HepG2 (cell line): ENCODE measurements around the gene NFE2L1. TPM values are rescaled to one million over a fixed set of nuclear protein-coding genes. Genes with fewer than 3 reads are reported as not detected.

Experiments
- FUBP1 ChIP-seq: sonication (generic); formaldehyde crosslinking; IDR thresholded peaks from 2 replicates; pipeline ENCODE4 v1.5.1; 2020; ENCODE audit warnings: missing genetic modification reagents, mild to moderate bottlenecking, borderline replicate concordance
- NFAT5 ChIP-seq: sonication (generic); formaldehyde crosslinking; IDR thresholded peaks from 2 replicates; pipeline ENCODE4 v1.4.0; 2020; ENCODE audit warnings: missing genetic modification reagents
- PAXIP1 ChIP-seq: sonication (generic); formaldehyde crosslinking; conservative IDR thresholded peaks from 2 replicates; pipeline ENCODE4 v1.4.0; 2020; ENCODE audit warnings: mild to moderate bottlenecking, missing genetic modification reagents, moderate library complexity
- RAD51 ChIP-seq: fragments of 450-650 bp; IDR thresholded peaks from 2 replicates; pipeline ENCODE4 v1.6.1; 2016; ENCODE audit warnings: borderline replicate concordance
- REPIN1 ChIP-seq: sonication (generic); formaldehyde crosslinking; IDR thresholded peaks from 2 replicates; pipeline ENCODE4 v1.8.0; 2022; ENCODE audit warnings: missing genetic modification reagents, low read depth, mild to moderate bottlenecking, borderline replicate concordance
- SATB2 ChIP-seq: sonication (generic); formaldehyde crosslinking; IDR thresholded peaks from 2 replicates; pipeline ENCODE4 v1.5.0; 2020; ENCODE audit warnings: missing genetic modification reagents
- ZKSCAN8 ChIP-seq: IDR thresholded peaks from 2 replicates; pipeline ENCODE4 v1.6.1; 2016; ENCODE audit warnings: borderline replicate concordance, missing genetic modification reagents, missing compliant biosample characterization
- ZNF17 ChIP-seq: sonication (generic); formaldehyde crosslinking; IDR thresholded peaks from 2 replicates; pipeline ENCODE4 v1.5.0; 2020; ENCODE audit warnings: mild to moderate bottlenecking, missing genetic modification reagents
- ZNF33A ChIP-seq: sonication (generic); formaldehyde crosslinking; IDR thresholded peaks from 2 replicates; pipeline ENCODE4 v1.5.1; 2020; ENCODE audit warnings: missing genetic modification reagents, mild to moderate bottlenecking, moderate library complexity, borderline replicate concordance
- ZNF724P ChIP-seq: sonication (generic); formaldehyde crosslinking; IDR thresholded peaks from 2 replicates; pipeline ENCODE4 v1.8.0; 2022; ENCODE audit warnings: missing genetic modification reagents, borderline replicate concordance
- polyA plus RNA-seq, 8 experiments: library from polyadenylated mRNA; depleted of rRNA in 3 of 8; stranded (reverse) in 7 of 8; unstranded in 1 of 8; fragments of >200 nt; fragmentation: Illumina TruSeq in 4 of 8; extraction: Trizol in 4 of 8; gene quantifications; 2 replicates each; pipeline versions ENCODE4 v1.2.1 to v1.2.3, GENCODE V29; 2011 to 2016; ENCODE audit warnings: low read depth in 4 of 8, missing spikeins in 1 of 8, mixed read lengths in 1 of 8; ENCODE audit not compliant: insufficient read depth in 1 of 8
- total RNA-seq, 5 experiments: library from RNA; depleted of rRNA; stranded (reverse); fragments of >200 nt; fragmentation: Illumina TruSeq; extraction: Trizol; gene quantifications; 2 replicates each; pipeline ENCODE4 v1.2.3, GENCODE V29; 2016; ENCODE audit warnings: low read depth in 1 of 5
- TF ChIP-seq, protein P1 (sequence below): sonication (generic); formaldehyde crosslinking; IDR thresholded peaks from 2 replicates; pipeline ENCODE4 v1.5.0; 2020; ENCODE audit warnings: mild to moderate bottlenecking, missing genetic modification reagents
- TF ChIP-seq, protein P2 (sequence below): IDR thresholded peaks from 2 replicates; pipeline ENCODE4 v1.6.1; 2018; ENCODE audit warnings: missing genetic modification reagents, mild to moderate bottlenecking, missing compliant biosample characterization

NFE2L1 gene
- total and polyA plus RNA-seq, 2 of the 13 experiments (the other 11 are each of a cell fraction or from before 2014, with no cell fraction given): 67.0 to 234 TPM

GRCh38 chr17:48026502-48027321 is 21.4 kb upstream of the NFE2L1 start (continued):
- no peak for TF ChIP-seq NFAT5 (CRISPR knock-in tag)
- TF ChIP-seq, protein P1, sequence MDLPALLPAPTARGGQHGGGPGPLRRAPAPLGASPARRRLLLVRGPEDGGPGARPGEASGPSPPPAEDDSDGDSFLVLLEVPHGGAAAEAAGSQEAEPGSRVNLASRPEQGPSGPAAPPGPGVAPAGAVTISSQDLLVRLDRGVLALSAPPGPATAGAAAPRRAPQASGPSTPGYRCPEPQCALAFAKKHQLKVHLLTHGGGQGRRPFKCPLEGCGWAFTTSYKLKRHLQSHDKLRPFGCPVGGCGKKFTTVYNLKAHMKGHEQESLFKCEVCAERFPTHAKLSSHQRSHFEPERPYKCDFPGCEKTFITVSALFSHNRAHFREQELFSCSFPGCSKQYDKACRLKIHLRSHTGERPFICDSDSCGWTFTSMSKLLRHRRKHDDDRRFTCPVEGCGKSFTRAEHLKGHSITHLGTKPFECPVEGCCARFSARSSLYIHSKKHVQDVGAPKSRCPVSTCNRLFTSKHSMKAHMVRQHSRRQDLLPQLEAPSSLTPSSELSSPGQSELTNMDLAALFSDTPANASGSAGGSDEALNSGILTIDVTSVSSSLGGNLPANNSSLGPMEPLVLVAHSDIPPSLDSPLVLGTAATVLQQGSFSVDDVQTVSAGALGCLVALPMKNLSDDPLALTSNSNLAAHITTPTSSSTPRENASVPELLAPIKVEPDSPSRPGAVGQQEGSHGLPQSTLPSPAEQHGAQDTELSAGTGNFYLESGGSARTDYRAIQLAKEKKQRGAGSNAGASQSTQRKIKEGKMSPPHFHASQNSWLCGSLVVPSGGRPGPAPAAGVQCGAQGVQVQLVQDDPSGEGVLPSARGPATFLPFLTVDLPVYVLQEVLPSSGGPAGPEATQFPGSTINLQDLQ (CRISPR knock-in tag): no peak
- 0 out of 2 replicates have a peak, but pooled peaks have one; percentile 60 for TF ChIP-seq REPIN1 (CRISPR knock-in tag)
- TF ChIP-seq ZKSCAN8 (CRISPR knock-in tag): no peak
- no peak for TF ChIP-seq ZNF724P (CRISPR knock-in tag)
- no peak for TF ChIP-seq SATB2 (CRISPR knock-in tag)
- TF ChIP-seq PAXIP1 (CRISPR knock-in tag): no peak
- TF ChIP-seq, protein P2, sequence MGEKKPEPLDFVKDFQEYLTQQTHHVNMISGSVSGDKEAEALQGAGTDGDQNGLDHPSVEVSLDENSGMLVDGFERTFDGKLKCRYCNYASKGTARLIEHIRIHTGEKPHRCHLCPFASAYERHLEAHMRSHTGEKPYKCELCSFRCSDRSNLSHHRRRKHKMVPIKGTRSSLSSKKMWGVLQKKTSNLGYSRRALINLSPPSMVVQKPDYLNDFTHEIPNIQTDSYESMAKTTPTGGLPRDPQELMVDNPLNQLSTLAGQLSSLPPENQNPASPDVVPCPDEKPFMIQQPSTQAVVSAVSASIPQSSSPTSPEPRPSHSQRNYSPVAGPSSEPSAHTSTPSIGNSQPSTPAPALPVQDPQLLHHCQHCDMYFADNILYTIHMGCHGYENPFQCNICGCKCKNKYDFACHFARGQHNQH: peak; percentile 60; the same call in 1 of the 2 replicates
- TF ChIP-seq ZNF33A: no peak
- no peak for TF ChIP-seq ZNF17 (CRISPR knock-in tag)
- TF ChIP-seq RAD51: no peak
- no peak for TF ChIP-seq FUBP1 (CRISPR knock-in tag)
